HUDEP-2 (cell line): Measurements from ENCODE around the gene GPRC5B.
A peak's percentile ranks its signal among the peaks of the same experiment; 100 is the strongest.

ENCODE experiments used
- DNase-seq, 76 experiments: peaks; one replicate each; lab custom pipeline; 2025; ENCODE audit not compliant: unreplicated experiment in 76 of 76; lab: John Stamatoyannopoulos, UW

GPRC5B gene

GRCh38 chr16:19851476-19851875, 33.2 kb downstream of the GPRC5B start:
- no peak for DNase-seq

- no peak for DNase-seq
Measured at GRCh38 chr16:19850131-19850817, 34.4 kb downstream of the GPRC5B start.

GRCh38 chr16:19848756-19849155, 35.9 kb downstream of the GPRC5B start:
- DNase-seq, result no peak

- no peak for DNase-seq
Measured at GRCh38 chr16:19846436-19846835, 38.2 kb downstream of the GPRC5B start.

- DNase-seq, result peak in 12 of 76 experiments; percentile 5 to 36 (median 12)
Measured at GRCh38 chr16:19844945-19845641, 39.6 kb downstream of the GPRC5B start.

- DNase-seq, result no peak
Measured at GRCh38 chr16:19843371-19843770, 41.3 kb downstream of the GPRC5B start.

GRCh38 chr16:19842426-19843157, 42.1 kb downstream of the GPRC5B start:
- peak in 15 of 76 experiments; percentile 2 to 49 (median 10) for DNase-seq

GRCh38 chr16:19841184-19841583, 43.5 kb downstream of the GPRC5B start:
- DNase-seq, result no peak

- no peak for DNase-seq
Measured at GRCh38 chr16:19840524-19841110, 44.0 kb downstream of the GPRC5B start.

- no peak for DNase-seq
Measured at GRCh38 chr16:19837984-19838707, 46.5 kb downstream of the GPRC5B start.

GRCh38 chr16:19837331-19837980, 47.2 kb downstream of the GPRC5B start:
- DNase-seq, result no peak

GRCh38 chr16:19835968-19836421, 48.7 kb downstream of the GPRC5B start:
- no peak for DNase-seq

GRCh38 chr16:19835196-19835595, 49.5 kb downstream of the GPRC5B start:
- no peak for DNase-seq

- DNase-seq, result no peak
Measured at GRCh38 chr16:19833581-19833980, 51.1 kb downstream of the GPRC5B start.

GRCh38 chr16:19833176-19833575, 51.5 kb downstream of the GPRC5B start:
- no peak for DNase-seq

- no peak for DNase-seq
Measured at GRCh38 chr16:19831678-19832077, 53.0 kb downstream of the GPRC5B start.

- no peak for DNase-seq
Measured at GRCh38 chr16:19830902-19831560, 53.6 kb downstream of the GPRC5B start.

- no peak for DNase-seq
Measured at GRCh38 chr16:19829844-19830692, 54.6 kb downstream of the GPRC5B start.

- DNase-seq, result no peak
Measured at GRCh38 chr16:19824216-19824615, 60.4 kb downstream of the GPRC5B start.
